Panc1 (cell line): ENCODE data around the gene FBXL15. TPM values are rescaled to one million over a fixed set of nuclear protein-coding genes. Genes with fewer than 3 reads are reported as not detected.

ENCODE experiments used
- ATAC-seq: fragments of 200-7000 bp; cut with Tn5 transposase; 2 replicates; pipeline ENCODE4 v1.9.1; 2020; ENCODE audit warnings: mild to moderate bottlenecking, moderate library complexity
- BruUV-seq: library from RNA; stranded (reverse); fragments of 400-500 nt; replicated peaks from 2 replicates; lab custom pipeline; 2021; lab: Mats Ljungman, UMichigan
- CTCF ChIA-PET: fragments of 300-600 bp; sonication (Branson Sonifier 250); formaldehyde crosslinking; loops from one replicate; lab custom pipeline; 2022; ENCODE audit warnings: antibody characterized with exemption; lab: Charles Lee
- POLR2A ChIA-PET: fragments of 300-600 bp; sonication (Branson Sonifier 250); formaldehyde crosslinking; loops from one replicate; lab custom pipeline; 2022; ENCODE audit warnings: antibody characterized with exemption; lab: Charles Lee
- DNase-seq: peaks from one replicate; pipeline ENCODE4 v3.0.0-alpha.2; 2010; ENCODE audit warnings: low read depth, low spot score
- H3K27ac ChIP-seq: 2 replicates; pipeline ENCODE4 v1.5.1; 2011; ENCODE audit warnings: mild to moderate bottlenecking, low read length, inconsistent platforms
- H3K27me3 ChIP-seq: fragments of 200-500 bp; sonication (Bioruptor generic); 2 replicates; pipeline ENCODE4 v1.6.0; 2014; ENCODE audit warnings: low read length, inconsistent platforms; ENCODE audit not compliant: control insufficient read depth, insufficient read depth
- H3K36me3 ChIP-seq: fragments of 200-500 bp; sonication (Bioruptor generic); 2 replicates; pipeline ENCODE4 v1.5.1; 2014; ENCODE audit warnings: inconsistent platforms, mild to moderate bottlenecking, low read length, moderate library complexity; ENCODE audit not compliant: control insufficient read depth, insufficient read depth
- H3K4me1 ChIP-seq: 2 replicates; pipeline ENCODE4 v1.5.1; 2011; ENCODE audit warnings: inconsistent platforms, mild to moderate bottlenecking, low read length, moderate library complexity; ENCODE audit not compliant: control insufficient read depth, insufficient read depth
- H3K4me3 ChIP-seq, 2 experiments: 2 replicates each; pipeline ENCODE4 v1.5.1; 2011 to 2012; ENCODE audit warnings: low read depth in 2 of 2, low read length in 2 of 2, mild to moderate bottlenecking in 2 of 2, inconsistent platforms in 1 of 2, moderate library complexity in 1 of 2
- H3K9me3 ChIP-seq: fragments of 200-500 bp; sonication (Bioruptor generic); 2 replicates; pipeline ENCODE4 v1.5.1; 2014; ENCODE audit warnings: low read depth, mild to moderate bottlenecking, inconsistent platforms, low read length, moderate library complexity; ENCODE audit not compliant: control insufficient read depth, insufficient read depth
- POLR2AphosphoS5 ChIP-seq: IDR thresholded peaks from 2 replicates; pipeline ENCODE4 v1.6.1; 2012; ENCODE audit warnings: mild to moderate bottlenecking, low read depth, low read length, moderate library complexity
- REST ChIP-seq, 2 experiments: IDR thresholded peaks; 2 replicates each; pipeline ENCODE4 v1.6.1; 2011 to 2012; ENCODE audit warnings: low read depth in 2 of 2, control low read depth in 1 of 2, low read length in 1 of 2, mild to moderate bottlenecking in 1 of 2, moderate library complexity in 1 of 2; ENCODE audit not compliant: insufficient read depth in 1 of 2
- SIN3A ChIP-seq: IDR thresholded peaks from 2 replicates; pipeline ENCODE4 v1.6.1; 2012; ENCODE audit warnings: low read depth, mild to moderate bottlenecking, low read length, moderate library complexity, borderline replicate concordance; ENCODE audit not compliant: insufficient read depth
- TCF7L2 ChIP-seq: IDR thresholded peaks from 2 replicates; pipeline ENCODE4 v1.6.1; 2011; ENCODE audit warnings: mild to moderate bottlenecking, low read depth, low read length, inconsistent platforms
- in situ Hi-C: cut with HindIII; loops from 2 replicates; pipeline ENCODE4 v1.10.0; 2016; ENCODE audit warnings: low sequenced_read_pairs, low pct_unique_long_range_greater_than_20kb
- intact Hi-C: fragments of 100-400 bp; cut with micrococcal nuclease; formaldehyde crosslinking; loops from one replicate; pipeline ENCODE4 v1.10.0; 2022; ENCODE audit not compliant: unreplicated experiment
- total RNA-seq: library from RNA; stranded (reverse); gene quantifications from one replicate; pipeline ENCODE4 v1.2.1, GENCODE V29; 2021; ENCODE audit not compliant: unreplicated experiment
- TF ChIP-seq, protein P1 (sequence below): fragments of 450-650 bp; IDR thresholded peaks from 2 replicates; pipeline ENCODE4 v1.5.1; 2017; ENCODE audit warnings: mild to moderate bottlenecking

The FBXL15 gene
- total RNA-seq, 1 experiment from 2014 or later: 7.9 TPM

DNA sequence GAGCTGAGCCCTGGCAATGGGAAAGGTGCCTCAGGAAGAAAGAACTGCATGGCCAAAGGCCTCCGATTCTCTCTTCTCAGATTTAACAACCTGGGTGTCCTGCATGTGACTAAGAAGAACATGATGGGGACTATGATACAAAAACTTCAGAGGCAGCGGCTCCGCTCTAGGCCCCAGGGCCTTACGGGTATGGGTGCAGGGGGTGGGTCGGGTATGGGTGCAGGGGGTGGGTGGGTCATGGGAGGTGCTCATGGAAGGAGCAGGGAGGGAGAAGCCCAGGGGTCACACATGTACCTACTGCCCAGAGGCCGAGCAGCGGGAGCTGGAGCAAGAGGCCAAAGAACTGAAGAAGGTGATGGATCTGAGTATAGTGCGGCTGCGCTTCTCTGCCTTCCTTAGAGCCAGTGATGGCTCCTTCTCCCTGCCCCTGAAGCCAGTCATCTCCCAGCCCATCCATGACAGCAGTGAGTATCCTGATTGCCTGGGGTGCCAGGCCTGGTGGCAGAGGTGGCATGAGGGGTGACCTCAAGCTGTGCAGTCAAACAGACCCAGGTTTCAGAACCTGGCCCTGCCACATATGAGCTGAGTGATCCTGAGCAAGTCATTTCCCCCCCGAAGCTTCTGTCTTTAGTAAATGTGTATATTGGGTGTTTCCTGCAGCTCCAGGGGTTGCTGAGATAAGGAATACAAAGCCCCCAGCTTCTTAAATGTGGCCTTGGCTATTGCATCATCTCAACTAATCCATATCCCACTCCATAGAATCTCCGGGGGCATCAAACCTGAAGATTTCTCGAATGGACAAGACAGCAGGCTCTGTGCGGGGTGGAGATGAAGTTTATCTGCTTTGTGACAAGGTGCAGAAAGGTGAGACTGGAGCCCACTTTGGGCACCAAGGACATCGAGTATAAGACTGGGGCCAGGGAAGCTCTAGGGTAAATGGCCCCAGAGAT is 23.1 kb upstream of the FBXL15 start:
- H3K4me3 ChIP-seq: no peak overlapping the region
- DNase-seq: no peak
- BruUV-seq: TSS peak; percentile 71
- no peaks in the 10 kb centered on the region; the same call in 1 of the 2 replicates for H3K27me3 ChIP-seq
- POLR2A ChIA-PET: interaction anchor here (0.6 kb wide), 2 partner anchors 13 to 18 kb away, joined by 3 read pairs; no protein-coding TSS in a partner anchor
- H3K4me1 ChIP-seq: peaks cover 48% of the 10 kb centered on the region
- H3K27ac ChIP-seq: peak overlapping the region; percentile 80; the same call in 1 of the 2 replicates
- TF ChIP-seq TCF7L2 (no peak), SIN3A (no peak), REST (IDR thresholded peaks at IDR 0.05; ENCODE audit: insufficient read depth in 1 of 2, low read depth in 2 of 2, low read length in 1 of 2) (no peak), POLR2AphosphoS5 (no peak)
- TF ChIP-seq, protein P1, sequence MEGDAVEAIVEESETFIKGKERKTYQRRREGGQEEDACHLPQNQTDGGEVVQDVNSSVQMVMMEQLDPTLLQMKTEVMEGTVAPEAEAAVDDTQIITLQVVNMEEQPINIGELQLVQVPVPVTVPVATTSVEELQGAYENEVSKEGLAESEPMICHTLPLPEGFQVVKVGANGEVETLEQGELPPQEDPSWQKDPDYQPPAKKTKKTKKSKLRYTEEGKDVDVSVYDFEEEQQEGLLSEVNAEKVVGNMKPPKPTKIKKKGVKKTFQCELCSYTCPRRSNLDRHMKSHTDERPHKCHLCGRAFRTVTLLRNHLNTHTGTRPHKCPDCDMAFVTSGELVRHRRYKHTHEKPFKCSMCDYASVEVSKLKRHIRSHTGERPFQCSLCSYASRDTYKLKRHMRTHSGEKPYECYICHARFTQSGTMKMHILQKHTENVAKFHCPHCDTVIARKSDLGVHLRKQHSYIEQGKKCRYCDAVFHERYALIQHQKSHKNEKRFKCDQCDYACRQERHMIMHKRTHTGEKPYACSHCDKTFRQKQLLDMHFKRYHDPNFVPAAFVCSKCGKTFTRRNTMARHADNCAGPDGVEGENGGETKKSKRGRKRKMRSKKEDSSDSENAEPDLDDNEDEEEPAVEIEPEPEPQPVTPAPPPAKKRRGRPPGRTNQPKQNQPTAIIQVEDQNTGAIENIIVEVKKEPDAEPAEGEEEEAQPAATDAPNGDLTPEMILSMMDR: no peak
- intact Hi-C loops (no loop called here), in situ Hi-C loops (no loop called here)
- CTCF ChIA-PET: interaction anchor here (1.0 to 2.7 kb wide), 2 partner anchors 7 to 167 kb away, joined by 4 to 19 read pairs; no protein-coding TSS in a partner anchor
- H3K36me3 ChIP-seq: peaks cover 4% of the 10 kb centered on the region; the same call in 1 of the 2 replicates
- no peak for ATAC-seq
- no peaks in the 10 kb centered on the region for H3K9me3 ChIP-seq

GRCh38 chr10:102398172-102399020 is 22.2 kb upstream of the FBXL15 start:
- no peak for TF ChIP-seq SIN3A
- TF ChIP-seq, protein P1: no peak
- Histone ChIP-seq H3K9me3 (no peaks in the 10 kb centered on the region), H3K27me3 (no peaks in the 10 kb centered on the region), H3K4me3 (no peak overlapping the region; a peak in 2 of 4 replicates), H3K27ac (peak overlapping the region; percentile 62), H3K4me1 (peaks cover 47% of the 10 kb centered on the region), H3K36me3 (peaks cover 4% of the 10 kb centered on the region; the same call in 1 of the 2 replicates)
- ChIA-PET CTCF (interaction anchor here (0.7 to 2.7 kb wide), 5 partner anchors 17 to 168 kb away, joined by 4 to 19 read pairs (median 6); no protein-coding TSS in a partner anchor), POLR2A (interaction anchor here (0.6 kb wide), 1 partner anchor 17 kb away, joined by 3 read pairs; no protein-coding TSS in a partner anchor)
- intact Hi-C loops: no loop called here
- in situ Hi-C loops: no loop called here
- DNase-seq: no peak
- no TSS peak for BruUV-seq
- no peak for ATAC-seq
